SIG-M5 (cell line): Measurements from ENCODE around the gene PIERCE2.
A peak's percentile ranks its signal among the peaks of the same experiment; 100 is the strongest.
"Not testable (repeated sequence)": the region's sequence is repeated elsewhere in the genome, so short reads cannot be mapped to it uniquely, and the experiment has no call there.

Source experiments
- DNase-seq: peaks from one replicate; lab custom pipeline; 2025; lab: John Stamatoyannopoulos, UW

Gene PIERCE2, protein sequence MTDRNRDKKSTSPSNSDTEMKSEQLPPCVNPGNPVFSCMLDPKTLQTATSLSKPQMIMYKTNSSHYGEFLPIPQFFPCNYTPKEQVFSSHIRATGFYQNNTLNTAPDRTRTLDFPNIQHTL

DNA sequence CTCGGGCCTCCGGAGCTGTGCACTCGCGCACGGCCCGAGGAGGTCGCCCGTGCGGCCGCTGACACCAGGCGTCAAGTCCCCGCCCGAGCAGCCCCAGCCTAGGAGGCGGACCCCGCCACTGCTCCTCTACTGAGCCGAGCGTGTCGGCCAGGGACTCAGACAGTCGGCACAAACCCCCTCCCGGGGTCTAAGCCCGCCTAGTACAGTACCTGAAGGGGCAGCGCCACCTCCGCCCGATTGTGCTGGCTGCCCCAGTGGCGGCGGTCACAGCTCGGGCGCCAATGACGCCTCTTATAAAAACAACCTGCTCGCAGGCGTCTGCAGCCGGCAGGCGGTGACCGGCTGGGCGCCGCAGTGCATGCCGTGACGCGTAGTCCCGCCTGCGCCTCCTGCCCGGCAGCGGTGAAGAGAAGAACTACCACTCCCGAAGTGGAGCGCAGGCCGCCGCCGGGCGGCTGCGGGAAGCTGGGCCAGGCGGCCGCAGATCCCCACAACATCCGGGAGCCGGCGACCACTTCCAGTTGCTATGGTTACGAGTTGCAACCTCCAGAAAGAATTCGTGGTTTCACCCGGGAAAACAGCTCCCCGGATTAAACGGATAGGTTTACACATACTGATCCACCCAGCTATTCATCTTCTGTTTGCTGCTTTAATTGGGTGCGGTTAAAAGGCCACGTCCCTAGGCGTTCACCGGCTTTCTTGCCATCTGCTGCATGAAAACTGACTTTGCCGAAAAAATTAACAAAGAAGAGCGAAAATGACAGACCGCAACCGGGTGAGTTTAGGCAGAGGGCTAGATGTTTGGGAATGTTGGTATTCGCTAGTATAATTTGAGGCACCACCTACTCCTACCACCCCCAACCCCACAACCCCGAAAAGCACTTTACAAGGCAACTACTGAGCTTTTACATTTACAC lies at the start of gene PIERCE2, which contains the start of gene CCPG1:
TSS of gene PIERCE2 (plus strand) at position 484 of the 917 bp plus-strand sequence. CDS start at position 758, 274 bp downstream.
TSS of gene CCPG1 (minus strand) at position 348 of the 917 bp plus-strand sequence. CDS start 18,935 bp downstream, outside the sequence.
- DNase-seq, result peak; percentile 57

DNA sequence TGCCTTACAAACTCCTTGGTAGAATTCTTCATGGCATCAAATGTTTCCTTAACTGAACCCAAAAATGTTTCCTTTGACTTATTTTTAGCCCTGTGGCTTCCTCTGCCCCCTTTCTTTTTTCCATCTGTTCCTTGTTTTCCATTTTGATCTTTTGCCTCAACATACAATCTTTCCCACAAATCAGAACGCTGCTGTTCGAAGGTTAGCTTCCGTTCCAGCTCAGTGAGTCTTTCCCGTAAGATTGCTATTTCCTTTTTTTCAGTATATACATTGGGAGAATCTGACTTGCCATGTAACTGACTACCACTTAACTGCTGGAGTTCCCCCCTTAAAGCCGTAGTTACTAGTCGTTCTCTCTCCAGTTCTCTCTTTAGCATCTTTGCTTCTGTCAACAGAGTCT lies 48.0 kb upstream of the PIERCE2 start:
- no peak for DNase-seq

DNA sequence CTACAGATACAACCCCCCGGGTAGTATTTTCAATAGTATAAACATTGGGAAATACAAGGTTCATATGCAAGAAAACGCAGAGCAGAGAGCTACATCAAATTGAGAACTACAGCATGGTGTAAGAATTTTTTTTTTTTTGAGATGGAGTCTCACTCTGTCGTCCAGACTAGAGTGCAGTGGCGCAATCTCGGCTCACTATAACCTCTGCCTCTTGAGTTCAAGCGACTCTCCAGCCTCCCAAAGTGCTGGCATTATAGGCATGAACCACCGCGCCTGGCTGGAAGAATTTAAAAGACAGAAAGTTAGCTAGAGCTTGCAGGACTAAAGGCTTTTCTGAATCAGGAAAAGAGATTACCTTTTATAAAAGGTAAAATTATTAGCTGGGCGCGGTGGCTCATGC lies 47.2 kb upstream of the PIERCE2 start:
- no peak for DNase-seq

DNA sequence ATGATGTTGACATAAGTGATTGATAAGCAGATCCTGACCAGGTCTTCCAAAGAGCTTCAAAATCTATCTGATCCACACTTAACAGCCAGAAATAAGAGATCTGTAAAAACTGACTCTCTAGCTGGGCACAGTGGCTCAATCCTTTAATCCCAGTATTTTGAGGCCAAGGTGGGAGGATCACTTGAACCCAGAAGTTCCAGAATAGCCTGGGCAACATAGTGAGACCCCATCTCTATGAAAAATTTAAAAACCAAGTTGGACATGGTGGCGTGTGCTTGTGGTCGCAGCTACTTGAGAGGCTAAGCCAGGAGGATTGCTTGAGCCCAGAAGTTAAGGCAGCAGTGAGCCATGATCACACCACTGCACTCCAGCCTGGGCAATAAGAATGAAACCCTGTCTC lies 45.7 kb upstream of the PIERCE2 start:
- no peak for DNase-seq

DNA sequence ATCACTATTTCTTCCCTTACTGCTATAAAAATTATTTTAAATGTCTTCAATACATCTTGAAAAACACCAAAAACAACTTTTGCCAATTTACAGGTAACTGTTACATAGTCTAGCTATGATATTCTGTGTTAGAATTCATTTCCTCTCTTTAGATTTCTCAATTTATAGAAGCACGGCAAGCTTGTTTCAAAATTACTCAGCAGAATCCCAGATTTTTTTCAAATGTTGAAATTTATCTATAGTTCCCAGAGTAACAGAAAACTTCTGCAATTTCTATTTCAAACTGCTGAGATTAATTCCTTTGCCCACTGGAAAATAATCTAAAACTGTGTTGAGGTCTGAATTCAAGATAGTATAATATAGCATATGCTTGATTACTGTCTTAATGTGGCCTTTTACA lies 41.3 kb upstream of the PIERCE2 start:
- no peak for DNase-seq

DNA sequence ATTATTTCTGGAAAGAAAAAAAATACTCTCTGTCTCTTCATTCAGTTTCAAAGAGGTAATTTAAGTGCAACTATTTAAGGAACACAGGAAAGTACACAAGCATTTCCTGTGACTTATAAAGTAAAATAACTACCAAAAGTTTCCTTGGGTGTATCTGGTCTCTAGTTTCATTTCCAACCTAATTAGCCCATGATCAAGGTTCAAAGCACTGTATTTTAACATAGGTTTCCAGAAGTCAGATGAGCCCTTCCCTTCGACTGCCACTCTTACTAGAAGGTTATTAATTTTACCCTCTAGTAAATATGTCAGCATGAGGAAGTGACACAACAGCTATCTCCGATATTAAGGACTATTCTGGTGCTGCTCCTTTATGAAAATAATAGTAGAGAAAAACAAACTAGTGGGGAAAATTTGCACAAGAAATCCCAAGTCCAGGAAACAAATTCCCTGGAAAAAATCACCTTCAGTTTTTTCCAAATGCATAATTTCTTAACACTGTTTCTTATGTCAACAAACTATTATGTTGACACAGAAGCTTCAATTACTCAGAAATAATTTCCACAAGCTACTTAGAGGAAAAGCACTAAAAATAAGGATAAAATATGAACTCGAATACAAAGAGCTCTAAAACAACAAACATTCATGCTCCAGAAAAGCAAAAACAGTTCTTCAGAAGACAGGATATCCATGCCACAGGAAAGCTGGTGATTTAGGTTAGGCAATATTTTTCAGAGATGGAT lies 35.4 kb upstream of the PIERCE2 start:
- DNase-seq, result no peak

DNA sequence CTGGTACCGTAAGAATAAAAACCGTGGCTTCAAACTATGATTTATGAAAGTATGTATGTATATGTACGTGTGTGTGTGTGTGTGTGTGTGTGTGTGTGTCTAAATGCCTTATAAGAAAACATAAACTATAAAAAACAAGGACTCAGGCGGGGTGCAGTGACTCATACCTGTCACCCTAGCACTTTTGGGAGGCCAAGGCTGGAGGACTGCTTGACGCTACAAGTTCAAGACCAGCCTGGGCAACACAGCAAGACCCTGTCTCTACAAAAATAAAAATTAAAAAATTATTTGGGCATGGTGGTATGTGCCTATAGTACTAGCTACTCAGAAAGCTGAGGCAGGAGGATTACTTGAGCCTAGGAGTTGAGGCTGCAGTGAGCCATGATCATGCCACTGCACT lies 29.2 kb upstream of the PIERCE2 start:
- DNase-seq, result no peak

DNA sequence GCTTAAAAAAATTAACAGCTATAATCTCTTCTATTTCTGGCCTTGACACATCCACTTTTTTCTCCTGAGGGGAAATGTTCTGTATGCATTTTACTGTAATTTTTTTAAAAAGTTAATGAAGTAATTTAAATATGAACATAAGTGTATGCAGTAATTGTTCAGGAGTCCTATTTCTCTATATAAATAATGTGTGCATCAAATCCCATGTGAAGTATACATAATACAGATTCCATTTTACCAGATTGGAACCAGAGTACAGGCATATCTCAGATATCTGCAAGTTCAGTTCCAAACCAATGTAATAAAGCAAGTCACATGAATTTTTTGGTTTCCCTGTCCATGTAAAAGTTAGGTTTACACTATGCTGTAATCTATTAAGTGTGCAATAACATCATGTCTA lies 26.7 kb upstream of the PIERCE2 start:
- DNase-seq, result no peak

DNA sequence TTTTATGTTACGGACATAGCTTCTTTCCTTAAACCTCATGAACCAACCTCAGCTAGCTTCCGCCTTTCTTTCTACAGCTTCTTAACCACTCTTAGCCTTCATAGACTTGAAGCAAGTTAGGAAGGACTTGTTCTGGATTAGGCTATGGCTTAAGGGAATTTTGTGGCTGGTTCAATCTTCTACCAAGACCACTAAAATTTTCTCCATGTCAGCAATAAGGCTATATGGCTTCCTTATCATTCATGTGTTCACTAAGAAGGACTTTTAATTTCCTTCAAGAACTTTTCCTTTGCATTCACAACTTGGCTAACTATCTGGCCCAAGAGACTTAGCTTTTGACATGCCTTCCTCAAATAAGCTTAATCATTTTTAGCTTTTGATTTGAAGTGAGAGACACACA lies 24.6 kb upstream of the PIERCE2 start:
- no peak for DNase-seq

DNA sequence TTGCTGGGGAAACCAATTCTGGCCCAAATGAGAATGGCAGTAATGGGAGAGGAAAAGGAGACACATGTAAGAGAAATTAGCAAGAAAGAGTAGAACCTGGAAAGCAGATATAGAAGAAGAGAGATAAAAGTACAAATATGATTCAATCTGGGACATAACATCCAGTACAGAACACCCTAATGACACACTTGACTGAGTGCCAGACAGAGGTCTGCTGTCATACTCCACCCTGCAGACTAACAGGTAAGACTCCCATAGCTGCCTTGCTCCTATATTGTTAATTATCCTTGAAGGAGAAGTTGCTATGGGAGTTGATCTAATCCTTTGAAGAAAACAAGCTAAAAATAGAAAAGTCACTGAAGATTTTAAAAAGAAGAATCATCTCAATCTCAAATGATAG lies 21.3 kb upstream of the PIERCE2 start:
- DNase-seq, result no peak

DNA sequence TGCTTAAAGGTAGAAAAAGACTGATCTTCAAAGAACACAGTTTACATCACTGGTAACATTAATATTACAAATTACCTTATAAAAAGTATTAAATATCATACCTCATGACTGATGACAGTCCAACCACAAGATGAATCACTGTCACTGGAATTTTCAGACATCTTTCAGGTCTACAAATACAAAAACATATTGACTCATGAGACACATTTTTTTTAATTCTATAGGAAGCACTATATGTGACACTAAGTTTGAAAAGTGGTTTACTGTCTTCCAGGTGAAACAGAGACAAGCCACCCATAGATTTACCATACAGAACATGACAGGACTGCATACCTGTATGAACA lies 19.1 kb upstream of the PIERCE2 start:
- DNase-seq, result no peak

DNA sequence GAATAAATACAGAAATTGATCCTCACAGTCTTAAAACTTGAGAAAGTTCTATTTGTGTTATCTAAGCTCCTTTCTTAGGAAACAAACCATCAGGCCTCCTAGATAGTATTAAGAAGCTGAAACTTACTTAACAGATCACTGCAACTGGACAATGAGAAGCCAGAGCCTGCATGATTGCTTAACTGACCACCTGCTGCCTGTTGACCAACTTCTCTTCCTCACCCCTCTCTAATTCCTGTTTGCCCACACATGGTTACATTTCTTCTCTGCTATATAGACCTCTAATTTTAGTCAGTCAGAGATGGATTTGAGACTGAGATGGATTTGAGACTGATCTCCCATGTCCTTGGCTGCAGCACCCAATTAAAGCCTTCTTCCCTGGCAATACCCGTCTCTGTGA lies 13.6 kb upstream of the PIERCE2 start:
- DNase-seq, result no peak

DNA sequence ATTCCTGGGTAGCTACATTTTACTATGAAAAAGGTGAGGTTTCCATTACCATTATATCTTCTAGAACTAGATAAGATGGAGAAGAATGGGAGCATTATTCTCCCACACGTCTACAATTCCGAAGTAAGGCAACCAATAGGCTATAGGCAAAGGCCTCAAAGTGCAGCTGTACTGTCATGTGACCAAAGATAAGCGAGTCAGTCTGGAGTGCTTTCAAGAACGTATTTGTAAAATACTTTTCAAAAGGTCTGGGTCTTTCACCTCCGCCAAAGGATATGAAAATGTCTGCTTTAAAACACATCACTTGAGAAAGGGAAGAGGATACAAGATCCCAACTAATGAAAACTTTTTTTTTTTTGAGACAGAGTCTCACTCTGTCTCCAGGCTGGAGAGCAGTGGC lies 10.1 kb upstream of the PIERCE2 start:
- no peak for DNase-seq

DNA sequence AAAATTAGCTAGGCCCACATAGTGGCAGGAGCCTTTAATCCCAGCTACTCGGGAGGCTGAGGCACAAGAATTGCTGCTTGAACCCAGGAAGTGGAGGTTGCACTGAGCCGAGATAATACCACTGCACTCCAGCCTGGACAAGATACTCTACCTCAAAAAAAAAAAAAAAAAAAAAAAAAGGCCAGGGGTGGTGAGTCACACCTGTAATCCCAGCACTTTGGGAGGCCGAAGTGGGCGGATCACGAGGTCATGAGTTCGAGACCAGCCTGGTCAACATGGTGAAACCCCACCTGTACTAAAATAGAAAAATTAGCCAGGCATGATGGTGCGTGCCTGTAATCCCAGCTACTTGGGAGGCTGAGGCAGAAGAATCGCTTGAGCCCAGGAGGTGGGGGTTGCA lies 8.2 kb upstream of the PIERCE2 start:
- not testable (repeated sequence) for DNase-seq

DNA sequence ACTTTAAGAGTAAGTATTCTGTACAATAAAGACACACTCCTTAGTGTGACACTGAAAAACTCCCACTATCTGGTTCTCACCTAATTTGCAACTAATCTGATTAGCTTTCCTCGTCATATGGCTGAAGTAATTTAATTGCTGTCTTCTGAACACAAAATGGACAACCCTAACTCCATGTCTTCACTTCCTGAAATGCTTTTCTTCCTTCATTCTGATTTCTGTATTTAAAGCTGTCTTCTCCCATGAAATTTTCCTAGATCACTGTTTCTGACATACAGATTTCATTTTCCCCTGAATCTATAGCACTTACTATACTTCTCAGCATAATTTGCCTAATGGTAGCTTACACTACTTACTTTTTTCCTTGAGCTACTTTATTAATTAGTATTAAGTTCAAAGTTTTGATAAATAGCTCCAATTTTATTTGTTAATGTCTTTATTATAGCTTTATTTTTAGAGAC lies 6.5 kb upstream of the PIERCE2 start:
- no peak for DNase-seq

DNA sequence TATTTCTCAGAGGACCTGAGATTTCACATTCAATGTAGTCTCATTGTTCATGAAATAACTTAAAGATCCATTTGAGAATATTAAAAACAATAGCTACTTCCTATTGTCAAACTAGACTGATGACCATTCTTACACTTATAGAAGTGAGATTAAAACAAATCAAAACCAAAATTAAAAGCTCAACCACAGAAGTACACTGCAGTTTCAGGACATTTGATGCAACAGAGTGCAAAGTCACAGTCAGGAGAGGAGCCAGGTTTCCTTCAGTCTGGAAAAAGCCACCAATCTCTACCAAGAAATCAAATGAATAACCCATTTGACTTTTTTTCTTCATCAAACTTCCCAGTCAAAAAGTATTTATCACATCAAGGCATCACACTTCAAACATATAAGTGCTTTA lies 5.6 kb upstream of the PIERCE2 start:
- DNase-seq, result no peak

DNA sequence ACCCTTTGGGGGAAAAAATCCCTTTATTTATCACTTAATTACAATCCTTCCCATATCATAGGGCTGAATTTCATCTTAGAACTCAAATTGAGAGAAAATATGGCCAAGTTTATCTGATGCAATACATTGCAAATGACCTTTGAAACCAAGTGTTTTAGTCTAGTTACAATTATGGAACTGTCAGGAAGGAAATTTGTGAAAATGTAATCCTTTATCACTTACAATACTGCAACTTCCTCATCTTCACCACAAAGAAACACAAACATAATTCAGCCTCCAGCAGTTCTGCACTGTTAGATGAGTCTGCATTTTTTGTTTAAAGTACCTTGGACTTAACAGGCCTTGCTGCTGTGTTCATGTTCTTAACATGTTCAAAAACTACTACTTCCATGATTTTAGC lies 4.8 kb upstream of the PIERCE2 start:
- peak; percentile 75 for DNase-seq

DNA sequence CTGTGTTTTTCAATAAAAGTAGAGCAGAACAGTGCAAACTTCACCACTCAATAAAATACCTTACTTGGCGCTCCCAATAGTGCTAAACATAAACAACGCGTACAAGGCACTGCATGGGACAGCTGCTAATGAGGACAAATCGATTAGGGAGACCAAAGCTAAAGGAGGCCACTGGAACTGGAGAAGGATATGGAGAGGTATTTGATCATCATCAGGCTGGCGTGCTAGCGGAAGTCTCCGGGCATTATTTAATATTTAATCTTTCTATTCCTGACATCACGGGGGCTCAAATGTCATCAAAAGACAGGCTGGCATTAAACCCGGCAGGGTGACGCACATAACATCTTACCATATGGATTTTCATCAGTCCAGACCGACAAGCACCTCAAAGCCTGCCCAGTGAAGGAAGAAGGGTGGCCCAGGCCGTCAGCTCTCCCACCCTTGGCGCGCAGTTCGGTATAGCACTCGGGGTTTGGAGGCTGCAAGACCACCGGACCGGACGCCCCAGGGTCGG lies 740 bp upstream of the PIERCE2 start:
- DNase-seq, result peak; percentile 22

DNA sequence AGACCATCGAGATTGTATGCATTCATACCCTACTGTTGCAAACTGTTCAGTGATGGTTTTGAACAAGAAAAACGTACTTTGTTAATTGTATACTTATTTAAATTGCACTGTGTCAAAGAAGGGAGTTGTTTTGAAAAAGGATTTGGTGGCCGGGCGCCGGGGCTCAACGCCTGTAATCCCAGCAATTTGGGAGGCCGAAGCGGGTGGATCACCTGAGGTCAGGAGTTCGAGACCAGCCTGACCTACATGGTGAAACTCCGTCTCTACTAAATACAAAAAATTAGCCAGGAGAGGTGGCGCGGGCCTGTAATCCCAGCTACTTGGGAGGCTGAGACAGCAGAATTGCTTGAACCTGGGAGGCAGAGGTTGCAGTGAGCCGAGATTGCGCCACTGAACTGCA lies 681 bp downstream of the PIERCE2 start:
- DNase-seq, result not testable (repeated sequence)

DNA sequence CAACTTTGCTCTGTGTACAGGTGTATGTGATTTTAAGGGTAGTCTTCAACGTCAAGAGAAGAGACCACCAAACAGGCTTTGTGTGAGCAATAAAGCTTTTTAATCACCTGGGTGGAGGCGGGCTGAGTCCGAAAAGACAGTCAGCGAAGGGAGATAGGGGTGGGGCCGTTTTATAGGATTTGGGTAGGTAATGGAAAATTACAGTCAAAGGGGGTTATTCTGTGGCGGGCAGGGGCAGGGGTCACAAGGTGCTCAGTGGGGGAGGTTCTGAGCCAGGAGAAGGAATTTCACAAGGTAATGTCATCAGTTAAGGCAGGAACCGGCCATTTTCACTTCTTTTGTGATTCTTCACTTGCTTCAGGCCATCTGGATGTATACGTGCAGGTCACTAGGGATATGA lies 9.4 kb downstream of the PIERCE2 start:
- not testable (repeated sequence) for DNase-seq

DNA sequence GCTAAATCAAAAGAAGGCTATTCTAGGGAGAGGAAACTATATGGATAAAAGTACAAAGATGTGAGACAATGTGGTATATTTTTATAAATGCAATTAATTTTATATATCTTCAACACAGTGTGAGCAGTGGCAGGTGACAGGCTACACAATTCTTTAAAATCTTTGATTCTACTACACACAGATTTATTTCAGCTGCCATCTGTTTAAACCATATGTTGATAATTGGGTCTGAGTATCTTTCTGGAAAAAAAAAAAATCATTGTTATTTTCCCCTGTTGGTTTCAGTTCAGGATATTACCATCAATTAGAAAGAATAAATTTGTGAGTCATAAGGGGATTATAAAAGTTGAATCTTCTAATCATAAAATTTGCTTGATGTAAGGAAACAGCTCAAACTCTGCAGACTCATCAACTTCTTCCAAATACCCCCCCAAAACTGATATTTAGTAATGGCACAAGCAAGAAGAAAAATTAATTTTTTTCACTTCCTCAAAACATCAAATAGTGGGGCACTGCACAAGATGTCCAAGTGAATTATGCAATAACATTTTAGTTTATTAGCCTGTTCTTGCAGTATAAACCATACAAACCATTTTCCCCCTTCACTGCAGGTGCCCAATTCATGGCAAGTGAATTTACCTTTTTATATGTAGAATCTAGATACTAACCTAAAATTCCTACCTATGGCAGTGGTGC lies 12.0 kb downstream of the PIERCE2 start:
- no peak for DNase-seq

DNA sequence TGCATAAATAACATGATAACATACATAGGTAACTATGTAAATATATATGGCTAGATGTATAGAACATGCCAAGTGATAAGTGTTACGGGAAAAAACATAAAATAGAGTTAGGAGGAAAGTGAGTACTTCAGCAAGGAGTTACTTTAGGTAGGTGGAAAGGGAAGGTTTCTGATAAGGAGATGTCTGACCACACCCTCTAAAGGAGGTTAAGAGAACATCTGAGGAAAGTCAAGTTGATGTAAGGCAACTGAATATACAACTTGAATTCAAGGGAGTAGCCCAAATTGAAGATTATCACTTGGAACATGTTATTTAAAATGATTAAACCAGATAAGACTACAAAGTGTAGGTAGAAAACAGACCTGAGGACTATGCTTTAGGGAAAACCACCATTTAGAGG lies 13.8 kb downstream of the PIERCE2 start:
- no peak for DNase-seq
